ENCODE measurements around the gene CD80. TPM values are rescaled to one million over a fixed set of nuclear protein-coding genes. Genes with fewer than 3 reads are reported as not detected.

The CD80 gene
- polyA plus RNA-seq, 1 of the 3 experiments (the other 2 are of a cell fraction) = not detected

GRCh38 chr3:119557192-119557876 is 2.1 kb downstream of the CD80 start:
- no peaks in the 10 kb centered on the region for H3K9me2 ChIP-seq
- ChIA-PET CTCF (no interaction called here), POLR2A (no interaction called here)
- H2AFZ ChIP-seq (ENCODE audit: low read depth) = no peak overlapping the region
- H3K27ac ChIP-seq (ENCODE audit: low read depth in 2 of 2, low read length in 1 of 2) = no peak overlapping the region
- 91% methylated on average over 7 of the region's 7 CpGs for WGBS (ENCODE audit: low lambda C conversion rate)
- no peak for DNase-seq
- H3K27me3 ChIP-seq (ENCODE audit: insufficient read depth) = no peaks in the 10 kb centered on the region
- H3K4me3 ChIP-seq (ENCODE audit: low read depth in 2 of 2, low read length in 1 of 2) = no peak overlapping the region
- H3K9ac ChIP-seq = no peak overlapping the region
- no peaks in the 10 kb centered on the region for H3K36me3 ChIP-seq (replicated peaks in 1 of 2; ENCODE audit: control insufficient read depth in 1 of 2, insufficient read depth in 2 of 2, low read length in 1 of 2)
- no peaks in the 10 kb centered on the region for H3K9me3 ChIP-seq
- no peaks in the 10 kb centered on the region for H3F3A ChIP-seq (replicated peaks; ENCODE audit: insufficient read depth)
- no peak overlapping the region for H3K4me2 ChIP-seq
- TF ChIP-seq CHD2 (IDR thresholded peaks at IDR 0.05; ENCODE audit: low read length, partially characterized antibody) = no peak
- TF ChIP-seq TEAD4 (IDR thresholded peaks at IDR 0.05; ENCODE audit: borderline replicate concordance, insufficient read depth) = no peak
- TF ChIP-seq EP300 (IDR thresholded peaks at IDR 0.05; ENCODE audit: borderline replicate concordance in 1 of 2, low read depth in 1 of 2, low read length in 1 of 2) = no peak
- no peak for TF ChIP-seq USF2 (IDR thresholded peaks at IDR 0.05; ENCODE audit: borderline replicate concordance, low read depth, low read length)
- TF ChIP-seq PBX3 (IDR thresholded peaks at IDR 0.05) = no peak
- TF ChIP-seq ZBTB33 (IDR thresholded peaks at IDR 0.05; ENCODE audit: borderline replicate concordance, low read depth) = no peak
- no peak for TF ChIP-seq SIN3A (IDR thresholded peaks at IDR 0.05; ENCODE audit: borderline replicate concordance, low read depth, low read length)
- TF ChIP-seq REST (IDR thresholded peaks at IDR 0.05; ENCODE audit: low read depth, low read length) = no peak
- H3K4me1 ChIP-seq (ENCODE audit: control insufficient read depth in 1 of 2, insufficient read depth in 2 of 2, low read depth in 1 of 2, low read length in 1 of 2) = no peaks in the 10 kb centered on the region; a peak in 1 of 4 replicates
- no peaks in the 10 kb centered on the region for H4K20me1 ChIP-seq (ENCODE audit: insufficient read depth)
- no peaks in the 10 kb centered on the region for H3K79me2 ChIP-seq (ENCODE audit: insufficient read depth)

Data from SK-N-SH (cell line).